ENCODE measurements around the gene FAM171A1. TPM values are rescaled to one million over a fixed set of nuclear protein-coding genes. Genes with fewer than 3 reads are reported as not detected.
"Not testable (repeated sequence)": the region's sequence is repeated elsewhere in the genome, so short reads cannot be mapped to it uniquely, and the experiment has no call there.

The FAM171A1 gene
- total RNA-seq, 1 donor from 2014 or later: 2.4 TPM

DNA sequence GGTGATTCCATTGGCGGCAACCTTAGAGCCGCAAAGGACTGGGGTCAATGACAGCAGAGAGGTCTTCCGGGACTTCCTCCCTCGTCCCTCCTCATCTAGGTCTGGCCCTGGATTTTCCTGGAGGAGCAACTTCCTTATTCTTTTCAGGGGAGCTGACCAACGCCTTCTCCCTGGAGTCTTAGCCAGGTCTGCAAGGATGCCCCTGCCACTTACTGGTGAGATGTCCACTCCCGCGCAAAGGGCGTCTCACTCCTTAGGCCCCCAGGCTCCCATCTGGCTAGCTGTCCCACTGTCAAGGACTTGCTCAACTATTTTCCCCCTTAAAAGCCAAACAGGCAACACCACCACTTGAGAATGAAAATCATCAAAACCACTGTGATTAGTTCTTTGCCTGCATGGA, 160.6 kb downstream of the FAM171A1 start:
- no peak for DNase-seq (ENCODE audit: low spot score)

DNA sequence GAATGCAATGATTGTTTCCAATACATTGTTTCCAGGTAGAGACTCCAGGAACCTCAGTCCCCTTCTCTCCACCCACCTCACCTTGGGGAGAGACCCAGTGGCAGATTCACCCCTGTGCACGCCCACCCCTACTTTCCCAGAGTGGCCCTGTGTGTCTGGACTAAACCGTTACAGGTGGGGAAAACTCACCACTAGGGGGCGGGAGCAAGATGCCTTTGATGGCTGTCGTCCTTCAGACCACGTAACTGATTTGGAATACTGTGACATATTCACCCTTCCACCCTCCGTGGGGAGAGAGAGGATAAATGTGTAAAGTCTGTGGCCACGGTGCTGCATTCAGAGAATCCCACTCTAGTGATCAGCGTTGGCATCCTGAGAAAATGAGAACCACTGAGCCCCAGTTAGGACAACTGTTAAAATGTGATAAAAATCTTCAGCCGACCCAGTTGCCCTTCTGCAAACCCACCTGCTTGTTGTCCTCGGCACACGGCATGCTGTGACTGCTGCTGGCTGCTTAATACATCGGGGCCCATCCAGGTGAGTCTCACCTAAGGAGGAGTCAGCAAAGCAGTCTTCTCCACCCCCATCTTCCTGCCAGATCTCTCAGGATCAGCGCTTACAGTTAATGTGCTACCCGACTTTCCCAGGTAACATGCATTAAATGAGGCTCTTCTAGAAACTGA, 161.1 kb downstream of the FAM171A1 start:
- peak; percentile 65 for DNase-seq (ENCODE audit: low spot score)

DNA sequence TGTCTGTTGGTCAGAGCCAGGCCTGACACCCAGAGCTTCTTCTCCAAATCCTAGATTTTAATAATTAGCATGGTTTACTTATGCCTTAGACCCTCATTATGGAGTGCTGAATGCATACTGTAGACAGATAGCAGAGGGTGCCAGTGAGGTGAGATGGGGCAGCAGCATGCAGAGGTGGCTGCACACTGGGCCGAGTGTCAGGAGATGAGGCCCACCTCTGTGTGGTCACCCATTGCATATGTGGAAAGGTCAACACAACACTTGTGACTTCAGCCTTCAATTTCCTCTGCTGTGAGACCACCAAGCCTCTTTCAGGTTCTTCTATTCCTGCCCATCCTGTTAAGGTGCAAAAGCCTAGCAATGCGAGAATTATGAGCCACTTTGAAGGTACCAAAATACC, 162.9 kb downstream of the FAM171A1 start:
- DNase-seq (ENCODE audit: low spot score): no peak

DNA sequence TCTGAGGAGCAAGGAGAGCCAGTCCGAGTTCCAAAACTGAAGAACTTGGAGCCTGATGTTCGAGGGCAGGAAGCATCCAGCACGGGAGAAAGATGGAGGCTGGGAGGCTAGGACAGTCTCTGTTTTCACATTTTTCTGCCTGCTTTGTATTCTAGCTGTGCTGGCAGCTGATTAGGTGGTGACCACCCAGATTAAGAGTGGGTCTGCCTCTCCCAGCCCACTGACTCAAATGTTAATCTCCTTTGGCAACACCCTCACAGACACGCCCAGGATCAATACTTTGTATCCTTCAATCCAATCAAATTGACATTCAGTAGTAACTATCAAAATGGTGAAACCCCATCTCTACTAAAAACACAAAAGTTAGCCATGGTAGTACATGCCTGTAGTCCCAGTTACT, 163.7 kb downstream of the FAM171A1 start:
- DNase-seq (ENCODE audit: low spot score): not testable (repeated sequence)

DNA sequence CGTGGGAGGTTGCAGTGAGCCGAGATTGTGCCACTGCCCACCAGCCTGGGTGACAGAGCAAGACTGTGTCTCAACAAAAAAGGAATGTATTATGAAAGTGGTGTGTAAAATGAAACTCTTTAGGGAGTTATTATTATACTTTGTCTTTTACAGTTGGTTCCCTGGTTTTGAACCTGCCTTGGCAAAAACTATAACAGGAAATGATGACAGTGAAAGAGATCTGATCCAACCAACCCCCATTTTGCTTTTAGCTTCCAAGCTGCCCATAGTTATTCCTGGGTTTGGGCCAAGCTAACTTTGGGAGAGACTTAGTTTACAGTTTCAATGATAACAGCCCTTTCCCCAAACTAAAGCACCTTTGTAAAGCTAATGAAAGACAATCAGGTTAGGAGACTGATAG, 168.4 kb downstream of the FAM171A1 start:
- no peak for DNase-seq (ENCODE audit: low spot score)

DNA sequence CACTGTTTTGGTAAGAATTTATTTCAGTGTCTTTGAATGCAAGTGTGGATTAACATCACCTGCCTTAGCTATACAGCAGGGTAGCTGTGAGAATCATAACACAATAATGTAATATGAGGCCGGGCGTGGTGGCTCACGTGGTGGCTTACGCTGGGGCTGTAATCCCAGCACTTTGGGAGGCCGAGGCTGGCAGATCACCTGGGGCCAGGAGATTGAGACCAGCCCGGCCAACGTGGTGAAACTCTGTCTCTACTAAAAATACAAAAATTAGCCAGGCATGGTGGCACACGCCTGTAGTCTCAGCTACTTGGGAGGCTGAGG, 168.8 kb downstream of the FAM171A1 start:
- DNase-seq (ENCODE audit: low spot score): not testable (repeated sequence)

DNA sequence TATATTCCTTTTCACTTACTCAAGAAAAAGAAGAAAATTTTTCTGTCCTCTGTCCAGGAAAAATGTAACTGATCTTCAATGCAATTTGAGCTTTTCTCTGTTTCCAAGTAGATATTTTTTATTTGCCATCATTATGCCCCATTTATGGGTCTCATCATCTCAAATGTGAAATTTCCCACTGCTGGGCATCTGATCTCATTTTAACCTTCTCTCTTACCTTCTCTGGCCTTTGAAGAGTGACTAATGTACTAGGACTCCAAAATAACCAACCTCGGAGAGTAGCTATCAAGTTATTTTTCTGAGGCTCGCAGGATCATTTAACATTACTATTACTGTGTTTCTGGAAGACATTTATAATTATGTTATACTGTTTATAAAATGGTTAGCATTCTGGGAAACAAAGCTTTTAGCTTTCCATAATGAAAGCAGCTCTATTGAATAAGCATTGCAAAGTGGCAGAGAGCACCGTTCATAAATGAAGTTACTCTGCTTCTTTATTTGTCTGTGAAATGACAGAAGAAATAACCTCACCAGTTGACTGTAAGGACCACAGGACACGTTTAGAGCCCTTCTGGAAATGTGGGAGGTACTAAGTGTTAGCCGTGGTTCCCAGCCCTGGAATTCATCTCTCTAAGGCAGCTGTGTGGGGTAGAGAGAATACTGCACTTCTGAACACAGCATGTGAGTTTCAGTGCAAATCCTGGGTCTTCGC, 169.3 kb downstream of the FAM171A1 start:
- DNase-seq (ENCODE audit: low spot score): peak; percentile 20

DNA sequence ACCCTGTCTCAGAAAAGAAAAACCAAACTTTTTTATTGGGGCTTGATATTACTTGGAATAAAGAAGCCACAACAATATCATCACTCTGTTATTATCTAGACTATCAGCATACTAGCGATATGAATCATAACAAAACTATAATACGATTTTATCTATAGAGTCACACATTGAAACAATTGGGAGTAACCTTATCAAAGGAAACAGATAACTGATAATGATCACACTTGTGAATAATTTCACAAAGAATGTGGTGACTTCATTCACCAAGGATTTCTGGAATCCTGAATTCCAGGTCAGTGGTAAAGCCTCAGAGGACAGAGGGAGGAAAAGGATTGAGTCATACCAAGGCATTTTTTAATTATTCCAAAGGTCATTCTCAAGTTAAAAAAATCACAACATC, 170.5 kb downstream of the FAM171A1 start:
- peak; percentile 59 for DNase-seq (ENCODE audit: low spot score)

DNA sequence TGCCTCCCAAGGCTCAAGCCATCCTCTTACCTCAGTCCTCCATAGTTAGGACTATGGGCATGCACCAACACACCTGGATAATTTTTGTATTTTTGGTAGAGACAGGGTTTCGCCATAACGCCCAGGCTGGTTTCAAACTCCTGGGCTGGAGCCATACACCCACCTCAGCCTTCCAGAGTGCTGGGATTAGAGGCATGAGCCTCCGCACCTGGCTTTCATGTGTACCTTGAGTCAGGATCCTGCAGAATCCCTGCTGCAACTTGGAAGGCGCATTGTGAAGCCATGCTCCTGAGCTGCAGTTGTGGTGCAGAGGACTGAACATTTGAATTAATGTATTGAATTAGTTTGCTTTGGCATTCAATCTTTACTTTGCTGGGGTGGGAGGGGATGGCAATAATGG, 173.2 kb downstream of the FAM171A1 start:
- no peak for DNase-seq (ENCODE audit: low spot score)

DNA sequence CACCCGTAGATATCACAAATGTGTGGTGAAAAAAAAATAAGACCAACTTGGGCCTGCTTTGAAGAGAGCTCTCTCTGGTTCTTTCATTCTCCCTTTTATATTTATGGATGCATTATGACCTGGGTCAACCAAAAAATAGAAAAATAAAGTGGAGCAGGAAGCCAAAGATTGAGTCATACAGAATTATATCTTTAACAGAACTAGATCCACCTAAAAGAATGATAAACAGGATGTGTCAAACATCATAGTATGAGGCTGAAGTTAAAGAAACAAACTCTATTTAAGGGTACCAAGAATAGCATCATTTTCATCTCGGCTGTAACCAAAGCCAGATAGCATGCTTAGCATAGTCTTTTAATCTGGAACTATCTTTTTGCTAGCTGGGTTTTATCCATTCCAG, 173.8 kb downstream of the FAM171A1 start:
- DNase-seq (ENCODE audit: low spot score): peak; percentile 88

DNA sequence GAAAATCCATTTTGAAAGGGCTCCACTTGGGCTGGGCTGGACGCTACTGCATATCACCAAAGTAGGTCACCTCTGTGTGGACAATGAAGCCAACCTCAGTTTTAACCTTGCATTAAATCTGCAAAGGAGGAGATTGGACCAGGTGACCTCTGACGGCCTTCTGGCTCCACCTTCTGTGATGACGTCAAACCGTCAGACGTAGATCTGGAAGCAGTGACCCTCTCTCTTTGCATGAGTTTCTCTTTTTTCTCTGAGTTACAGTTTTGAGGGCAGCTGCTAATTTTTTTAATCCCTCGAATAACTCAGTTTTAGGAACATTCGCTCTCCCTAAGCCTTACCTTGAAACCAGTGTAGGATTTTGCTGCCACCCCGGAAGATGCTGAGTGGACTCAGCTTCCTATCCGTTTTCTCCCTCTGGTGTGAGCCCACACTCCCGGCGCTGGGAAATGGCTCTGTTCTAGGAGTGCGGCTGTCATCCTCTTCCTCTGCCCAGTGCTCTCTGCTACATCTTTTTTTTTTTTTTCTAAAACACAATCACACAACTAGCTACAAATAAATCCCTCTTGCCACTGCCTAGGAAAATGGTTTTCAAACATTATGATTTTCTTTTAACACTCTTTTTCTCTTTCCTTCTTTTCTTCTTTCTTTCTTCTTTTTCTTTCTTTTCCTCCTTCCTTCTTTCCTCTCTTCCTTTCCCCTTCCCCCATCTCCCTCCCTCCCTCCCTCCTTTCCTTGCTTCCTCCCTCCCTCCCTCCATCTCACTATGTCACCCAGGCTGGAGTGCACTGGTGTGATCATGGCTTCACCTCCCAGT, 174.9 kb downstream of the FAM171A1 start:
- DNase-seq (ENCODE audit: low spot score): no peak

DNA sequence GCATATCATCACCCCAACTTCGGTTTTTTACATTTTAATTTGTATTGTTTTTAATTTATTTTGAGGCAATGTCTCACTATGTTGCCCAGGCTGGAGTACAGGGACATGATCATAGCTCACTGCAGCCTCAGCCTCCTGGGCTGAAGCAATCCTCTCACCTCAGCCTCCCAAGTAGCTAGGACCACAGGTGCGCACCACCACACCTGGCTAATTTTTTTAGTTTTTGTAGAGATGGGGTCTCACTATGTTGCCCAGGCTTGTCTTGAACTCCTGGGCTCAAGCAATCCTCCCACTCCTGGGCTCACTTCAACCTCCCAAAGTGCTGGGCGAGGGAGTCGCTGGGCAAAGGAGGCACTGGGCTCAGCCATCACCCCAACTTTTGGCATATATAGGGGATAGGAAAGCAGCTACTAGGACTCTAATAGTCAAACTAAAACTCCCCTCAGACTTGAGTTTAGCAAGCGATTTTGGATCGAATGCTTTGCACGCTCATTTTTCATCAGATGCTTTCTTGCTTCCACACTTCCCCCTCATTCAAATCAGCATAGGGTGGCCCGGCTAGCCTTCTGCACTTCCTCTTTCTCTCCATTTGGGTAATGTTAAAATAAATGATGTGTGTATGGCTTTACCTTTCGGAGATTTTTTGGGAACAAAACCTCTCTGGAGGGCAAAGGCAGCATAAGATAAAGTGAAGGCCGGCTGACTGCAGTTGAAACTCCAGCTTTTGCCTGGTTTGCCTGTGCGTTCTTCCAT, 181.8 kb downstream of the FAM171A1 start:
- no peak for DNase-seq (ENCODE audit: low spot score)

DNA sequence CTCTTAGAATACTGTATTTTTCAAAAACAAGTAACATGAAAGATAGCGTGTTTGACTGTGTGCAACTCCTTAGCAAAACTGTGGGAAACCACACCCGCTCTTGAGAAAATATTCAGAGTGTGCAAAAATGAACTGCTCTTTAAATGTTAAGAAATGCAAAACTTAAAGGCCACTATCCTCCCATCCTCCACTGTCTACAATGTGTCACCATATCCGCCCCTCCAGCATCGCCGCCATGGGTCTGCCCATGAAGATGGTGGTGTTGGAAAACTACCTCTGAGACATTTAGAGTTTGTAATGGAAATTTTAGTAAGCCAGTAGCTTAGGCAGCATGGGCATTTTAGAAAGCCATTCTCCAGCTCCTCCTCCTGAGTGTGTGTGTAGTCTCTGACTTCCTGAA, 182.5 kb downstream of the FAM171A1 start:
- DNase-seq (ENCODE audit: low spot score): no peak

DNA sequence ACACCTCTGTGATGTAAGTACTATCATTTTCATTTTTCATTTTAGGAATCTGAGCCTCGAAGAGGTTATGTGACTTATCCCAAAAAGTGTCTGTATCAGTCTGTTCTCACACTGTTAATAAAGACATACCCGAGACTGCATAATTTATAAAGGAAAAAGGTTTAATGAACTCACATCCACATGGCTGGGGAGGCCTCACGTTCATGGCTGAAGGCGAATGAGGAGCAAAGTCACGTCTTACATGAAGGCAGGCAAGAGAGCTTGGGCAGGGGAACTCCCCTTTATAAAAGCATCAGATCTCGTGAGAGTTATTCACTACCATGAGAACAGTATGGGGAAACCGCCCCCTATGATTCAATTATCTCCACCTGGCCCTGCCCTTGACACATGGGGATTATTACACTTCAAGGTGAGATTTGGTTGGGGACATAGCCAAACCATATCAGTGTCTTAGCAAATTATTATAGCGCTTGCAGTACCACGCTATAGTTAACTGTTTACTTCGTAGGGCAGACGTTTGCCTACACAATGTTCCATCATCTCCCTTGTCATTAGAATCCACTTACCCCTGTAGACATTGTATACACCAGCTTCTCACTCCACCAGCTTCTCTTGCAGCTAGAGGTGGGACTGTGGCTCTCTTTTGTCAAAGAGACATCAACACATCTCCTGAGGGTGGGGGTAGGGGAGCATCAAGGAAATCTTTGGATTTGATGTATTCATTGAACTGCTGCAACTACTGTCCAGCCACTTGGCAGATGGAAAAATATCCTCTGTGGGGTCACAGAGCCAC, 187.2 kb downstream of the FAM171A1 start:
- DNase-seq (ENCODE audit: low spot score): no peak

DNA sequence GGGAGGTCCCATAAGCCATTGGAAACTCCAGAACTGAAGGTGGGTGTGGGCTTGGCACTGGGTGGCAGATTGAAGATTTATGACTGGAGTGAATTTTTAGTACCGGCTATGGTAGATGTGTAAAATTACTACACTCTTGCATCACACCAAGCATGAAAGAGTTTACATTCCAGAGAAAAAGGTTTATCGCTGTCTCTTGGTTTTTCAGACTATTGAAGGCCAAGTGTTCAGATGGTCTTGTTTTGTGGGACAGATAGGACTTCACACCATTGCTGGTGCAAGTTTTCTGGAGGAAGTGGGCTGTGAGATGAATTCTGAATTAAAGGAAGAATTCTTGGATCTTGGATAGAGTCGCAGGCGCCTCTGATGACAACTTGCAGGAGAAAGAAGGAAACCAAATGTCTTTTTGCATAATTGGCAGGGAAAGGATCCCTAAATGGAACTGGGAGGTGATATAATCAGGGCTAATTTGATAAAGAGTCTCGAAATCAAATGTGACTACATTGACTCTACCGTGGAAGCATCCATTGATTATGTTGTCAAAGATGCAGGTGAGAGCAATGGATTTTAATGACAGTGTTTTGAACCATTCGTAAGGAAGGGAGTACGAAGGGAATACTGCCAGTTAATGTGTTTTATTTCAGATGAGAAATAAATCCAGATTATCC, 188.4 kb downstream of the FAM171A1 start:
- no peak for DNase-seq (ENCODE audit: low spot score)

DNA sequence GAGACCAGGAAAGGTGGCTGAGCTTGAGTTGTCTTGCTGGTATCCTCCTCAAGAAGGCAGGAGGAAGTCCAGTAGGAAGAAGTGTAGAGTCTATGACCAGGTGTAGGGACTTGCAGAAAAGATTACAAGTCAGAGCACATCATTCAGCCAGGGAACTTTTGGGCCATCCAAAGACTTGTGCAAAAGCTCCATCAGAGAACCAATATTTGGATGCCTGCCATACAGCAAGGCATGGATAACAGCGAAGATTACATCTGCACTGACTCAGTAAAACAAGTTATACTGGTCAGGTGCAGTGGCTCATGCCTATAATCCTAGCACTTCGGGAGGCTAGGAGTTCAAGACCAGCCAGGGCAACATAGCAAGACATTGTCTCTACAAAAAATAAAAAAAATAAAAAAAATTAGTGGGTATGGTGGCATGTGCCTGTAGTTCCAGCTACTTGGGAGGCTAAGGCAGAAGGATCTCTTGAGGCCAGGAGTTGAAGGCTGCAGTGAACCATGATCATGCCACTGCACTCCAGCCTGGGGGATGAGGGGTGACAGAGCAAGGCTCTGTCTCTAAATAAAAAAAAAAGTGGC, 189.4 kb downstream of the FAM171A1 start:
- DNase-seq (ENCODE audit: low spot score): no peak

DNA sequence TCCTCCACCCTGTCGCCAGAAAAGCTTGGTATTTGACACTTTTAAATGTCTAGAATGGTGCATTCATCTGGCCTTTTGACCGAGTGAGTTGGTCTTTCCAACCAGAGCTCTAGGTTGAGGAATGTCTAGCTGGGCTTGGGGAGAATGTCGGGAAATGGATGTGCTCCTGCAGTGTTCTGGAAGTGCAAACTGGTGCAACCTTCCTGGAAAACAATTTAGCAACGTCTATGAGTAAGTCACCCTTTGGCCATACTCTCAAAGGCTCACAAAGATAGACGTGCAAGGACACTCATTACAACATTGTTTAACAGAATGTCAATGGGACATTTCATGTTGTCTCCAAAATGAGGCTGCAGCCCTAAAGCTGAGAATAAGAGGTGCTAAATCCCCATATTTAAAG, 190.4 kb downstream of the FAM171A1 start:
- DNase-seq (ENCODE audit: low spot score): no peak

DNA sequence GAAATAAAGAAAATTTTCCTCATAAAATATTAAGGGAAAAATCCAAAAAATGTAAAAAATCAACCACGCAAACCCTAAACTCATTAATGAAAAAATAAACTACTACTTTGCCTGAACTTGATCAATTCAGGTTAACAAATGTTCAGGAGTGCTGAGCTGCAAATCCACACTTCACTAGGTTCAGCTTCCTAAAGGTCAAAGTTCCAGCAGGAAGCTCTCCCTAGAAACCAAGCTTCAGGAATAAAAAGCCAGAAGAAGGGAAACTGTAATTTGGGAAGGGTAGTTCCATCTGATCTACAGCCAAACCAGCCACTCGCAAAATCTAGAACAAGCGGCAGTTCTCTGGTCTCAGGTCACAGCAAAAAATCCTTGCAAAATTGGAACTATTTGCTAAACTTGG, 194.8 kb downstream of the FAM171A1 start:
- no peak for DNase-seq (ENCODE audit: low spot score)

DNA sequence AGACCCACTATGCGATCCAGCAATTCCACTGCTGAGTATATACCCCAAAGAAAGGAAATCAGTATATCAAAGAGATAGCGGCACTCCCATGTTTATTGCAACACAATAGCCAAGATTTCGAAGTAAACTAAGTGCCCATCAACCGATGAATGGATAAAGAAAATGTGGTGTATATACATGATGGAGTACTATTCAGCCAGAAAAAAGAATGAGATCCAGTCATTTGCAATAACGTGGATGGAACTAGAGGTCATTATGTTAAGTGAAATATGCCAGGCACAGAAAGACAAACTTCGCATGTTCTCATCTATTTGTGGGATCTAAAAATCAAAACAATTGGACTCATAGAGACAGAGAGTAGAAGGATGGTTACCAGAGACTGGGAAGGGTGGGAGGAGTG, 195.5 kb downstream of the FAM171A1 start:
- no peak for DNase-seq (ENCODE audit: low spot score)

DNA sequence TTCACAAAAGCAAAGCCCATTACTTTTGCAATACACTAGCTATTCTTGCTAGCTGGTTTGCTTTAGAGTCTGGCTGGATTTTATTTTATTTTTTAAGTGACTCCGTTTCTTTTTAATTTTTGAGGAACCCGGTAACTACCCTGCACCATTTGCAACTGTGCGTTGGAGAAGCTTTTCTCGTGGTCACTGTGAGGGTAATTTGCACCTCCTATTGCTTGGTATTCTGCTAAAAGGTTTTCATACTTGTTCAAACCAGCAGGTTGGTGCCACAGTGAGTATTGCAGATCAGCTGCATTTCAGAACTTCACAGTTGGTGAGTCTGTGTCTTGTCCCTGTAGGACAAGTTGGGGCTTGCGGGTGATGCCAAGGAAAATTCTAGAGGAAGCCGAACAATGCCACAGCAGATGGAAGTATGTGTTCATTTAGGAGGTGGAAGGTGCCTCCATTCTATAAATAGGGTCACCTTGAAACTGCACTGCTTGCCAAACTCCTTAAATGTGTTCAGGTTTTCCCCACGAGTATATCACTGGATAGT, 198.7 kb downstream of the FAM171A1 start:
- peak; percentile 17 for DNase-seq (ENCODE audit: low spot score)
